Natural killer cell treated with Interleukin-12 subunit alpha and Interleukin-12 subunit beta and Interleukin-15 and Interleukin-18, amount 100 ng/mL, for 72 hours (primary cell): Measurements from ENCODE around the gene MMP24. TPM values are rescaled to one million over a fixed set of nuclear protein-coding genes. Genes with fewer than 3 reads are reported as not detected.
"Not testable (repeated sequence)": the region's sequence is repeated elsewhere in the genome, so short reads cannot be mapped to it uniquely, and the experiment has no call there.

ENCODE experiments used
- ATAC-seq, 2 donors: fragments of 150-1000 bp; cut with Tn5 transposase in 1 of 2; sonication (Bioruptor Pico), chemical (Tn5 transposase) in 1 of 2; 2 replicates each; pipeline ENCODE4 v1.10.0; 2021
- DNase-seq: peaks from one replicate; pipeline ENCODE4 v3.0.0; 2022; ENCODE audit warnings: low spot score
- H3K27ac Mint-ChIP-seq, 2 donors: 1 replicate in 1 of 2; 2 replicates in 1 of 2; pipeline ENCODE4 v1.8.0; 2022; ENCODE audit warnings: mixed read lengths in 2 of 2, mild to moderate bottlenecking in 1 of 2, moderate library complexity in 1 of 2
- H3K27me3 Mint-ChIP-seq, 2 donors: 1 replicate in 1 of 2; 2 replicates in 1 of 2; pipeline ENCODE4 v1.8.0; 2022; ENCODE audit warnings: mixed read lengths in 2 of 2
- H3K36me3 Mint-ChIP-seq: one replicate; pipeline ENCODE4 v1.8.0; 2022; ENCODE audit warnings: mixed read lengths
- H3K4me1 Mint-ChIP-seq, 2 donors: 1 replicate in 1 of 2; 2 replicates in 1 of 2; pipeline ENCODE4 v1.8.0; 2022; ENCODE audit warnings: low read depth in 2 of 2, mixed read lengths in 2 of 2, mild to moderate bottlenecking in 1 of 2
- H3K4me3 Mint-ChIP-seq: one replicate; pipeline ENCODE4 v1.8.0; 2022; ENCODE audit warnings: mixed read lengths
- H3K9me3 Mint-ChIP-seq: 2 replicates; pipeline ENCODE4 v1.8.0; 2022; ENCODE audit warnings: mixed read lengths
- total RNA-seq, 2 donors: library from RNA; stranded (reverse); gene quantifications; one replicate each; pipeline ENCODE4 v1.2.3, GENCODE V29; 2022

Gene MMP24
- total RNA-seq, 2 donors from 2014 or later, result not detected

DNA sequence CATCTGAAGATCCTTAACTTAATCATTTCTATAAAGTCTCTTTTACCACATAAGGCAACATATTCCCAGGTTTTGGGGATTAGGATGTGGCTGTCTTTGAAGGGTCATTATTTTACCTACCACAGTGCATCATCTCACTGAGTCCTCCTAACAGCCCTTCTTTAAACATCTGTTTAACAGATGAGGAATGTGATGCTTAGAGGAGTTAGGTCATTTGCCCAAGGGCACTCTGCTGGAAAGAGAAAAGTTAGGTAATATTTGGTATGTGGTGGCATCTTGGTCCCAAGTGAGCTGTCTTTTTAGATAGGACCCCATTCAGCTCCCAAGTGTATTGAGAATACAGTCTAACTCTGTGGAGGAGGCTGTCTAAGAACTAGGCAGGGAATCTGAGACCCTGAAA, 11.0 kb downstream of the MMP24 start:
- peaks cover 23 to 28% of the 10 kb centered on the region in 2 donors for H3K4me1 Mint-ChIP-seq
- ATAC-seq (no peak), DNase-seq (no peak)
- no peak overlapping the region for H3K4me3 Mint-ChIP-seq
- H3K27me3 Mint-ChIP-seq, result no peaks in the 10 kb centered on the region
- H3K9me3 Mint-ChIP-seq, result no peaks in the 10 kb centered on the region
- no peak overlapping the region for H3K27ac Mint-ChIP-seq
- H3K36me3 Mint-ChIP-seq, result no peaks in the 10 kb centered on the region

DNA sequence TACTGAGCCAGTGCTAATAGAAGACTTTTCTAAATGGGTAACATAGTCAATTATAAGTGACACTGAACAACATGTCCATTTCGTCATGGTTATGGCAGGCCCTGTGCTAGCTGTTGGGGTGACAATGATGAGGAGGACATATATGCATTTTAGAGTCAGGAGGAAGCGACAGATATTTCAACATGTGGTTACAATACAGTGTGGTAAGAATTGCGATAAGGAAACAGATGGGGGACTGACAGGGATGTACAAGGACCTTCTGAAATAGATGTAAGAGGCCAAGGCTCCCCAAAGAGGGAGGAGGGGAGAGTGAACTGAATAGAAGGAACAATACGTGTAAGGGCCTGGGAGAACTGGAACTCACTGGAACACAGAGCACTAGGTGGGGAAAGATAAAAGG, 11.7 kb downstream of the MMP24 start:
- ATAC-seq (peak; percentile 61 to 66), DNase-seq (no peak)
- H3K36me3 Mint-ChIP-seq, result no peaks in the 10 kb centered on the region
- H3K4me3 Mint-ChIP-seq, result peak overlapping the region; percentile 2
- H3K9me3 Mint-ChIP-seq, result no peaks in the 10 kb centered on the region
- peak overlapping the region in 1 of 2 donors; percentile 1 for H3K27ac Mint-ChIP-seq
- H3K4me1 Mint-ChIP-seq, result peaks cover 23 to 28% of the 10 kb centered on the region in 2 donors
- H3K27me3 Mint-ChIP-seq, result no peaks in the 10 kb centered on the region

DNA sequence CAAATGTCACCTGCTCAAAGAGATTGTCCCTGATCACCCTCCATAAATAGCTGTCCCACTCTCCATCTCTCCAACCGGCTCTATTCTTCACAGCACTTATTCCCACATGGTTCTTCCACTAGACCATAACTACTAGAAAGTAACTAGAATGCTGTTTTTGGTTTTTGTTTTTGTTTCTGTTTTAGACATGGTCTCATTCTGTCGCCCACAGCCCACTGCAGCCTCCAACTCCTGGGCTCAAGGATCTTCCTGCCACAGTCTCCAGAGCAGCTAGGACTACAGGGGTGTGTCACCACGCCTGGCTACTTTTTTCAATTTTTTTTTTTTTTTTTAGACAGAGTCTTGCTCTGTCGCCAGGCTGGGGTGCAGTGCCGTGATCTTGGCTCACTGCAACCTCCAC, 12.2 kb downstream of the MMP24 start:
- Mint-ChIP-seq H3K27me3 (no peaks in the 10 kb centered on the region), H3K4me1 (peaks cover 23 to 28% of the 10 kb centered on the region in 2 donors), H3K27ac (peak overlapping the region in 1 of 2 donors; percentile 1), H3K36me3 (no peaks in the 10 kb centered on the region), H3K9me3 (no peaks in the 10 kb centered on the region), H3K4me3 (no peak overlapping the region)
- DNase-seq (no peak), ATAC-seq (peak; percentile 42 to 71)

DNA sequence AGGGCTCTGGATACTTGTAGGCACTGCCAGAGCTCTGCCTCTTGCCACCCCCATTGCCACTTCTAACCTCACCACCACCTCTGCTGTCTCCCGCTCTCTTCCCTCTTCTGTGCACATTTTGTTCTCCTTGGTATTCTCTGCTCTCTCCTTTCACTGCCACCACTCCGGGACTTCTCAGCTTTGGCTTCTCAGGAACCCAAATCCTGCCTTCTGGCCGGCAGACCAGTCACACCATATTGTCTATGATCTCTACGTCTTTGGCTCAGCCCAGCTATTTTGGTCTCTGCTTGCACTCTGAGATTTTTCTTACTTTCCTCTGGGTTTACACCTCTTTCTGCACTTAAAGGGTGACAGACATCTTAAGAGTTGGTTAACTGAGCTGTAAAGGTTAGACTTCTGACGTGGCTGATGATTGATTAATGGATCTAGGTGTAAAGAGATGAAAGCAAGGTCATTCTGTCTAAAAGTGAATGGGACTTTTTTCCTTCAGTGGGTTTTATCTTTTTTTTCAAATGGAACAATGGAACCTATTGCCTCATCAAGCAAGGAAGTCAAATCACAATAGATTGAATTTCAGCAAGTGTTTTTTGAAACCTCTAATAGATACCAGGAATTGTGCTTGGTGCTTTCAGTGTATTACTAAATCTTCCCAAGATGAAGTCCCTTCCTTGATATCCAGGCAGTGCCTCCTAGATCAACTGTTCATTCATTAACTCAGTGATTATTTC, 13.8 kb downstream of the MMP24 start:
- Mint-ChIP-seq H3K36me3 (no peaks in the 10 kb centered on the region), H3K27ac (no peak overlapping the region), H3K4me3 (no peak overlapping the region), H3K9me3 (no peaks in the 10 kb centered on the region), H3K27me3 (no peaks in the 10 kb centered on the region), H3K4me1 (peaks cover 23 to 28% of the 10 kb centered on the region in 2 donors)
- ATAC-seq (no peak), DNase-seq (no peak)

DNA sequence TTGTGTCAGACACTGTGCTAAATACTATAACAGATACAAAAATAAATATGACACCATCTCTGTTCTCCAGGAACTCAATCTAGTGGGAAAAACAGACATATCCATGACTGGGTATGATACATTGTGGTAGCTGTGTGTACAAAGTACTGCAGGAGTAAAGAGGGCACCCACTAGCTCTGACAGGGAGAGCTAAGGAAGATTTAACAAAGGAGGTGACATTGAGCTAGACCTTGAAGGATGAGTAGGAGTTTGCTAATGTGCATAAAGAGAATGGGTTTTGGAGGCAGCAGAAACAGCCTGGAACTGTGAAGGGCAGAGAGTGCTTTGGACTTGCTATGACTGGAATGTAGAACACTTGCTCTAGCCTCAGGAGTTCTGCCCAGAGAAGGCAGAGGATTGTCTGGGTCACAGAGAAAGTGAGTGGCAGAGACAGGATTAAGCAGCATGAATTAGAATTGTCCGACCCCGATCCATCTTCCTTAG, 14.4 kb downstream of the MMP24 start:
- Mint-ChIP-seq H3K27ac (no peak overlapping the region), H3K4me3 (no peak overlapping the region), H3K27me3 (no peaks in the 10 kb centered on the region)

DNA sequence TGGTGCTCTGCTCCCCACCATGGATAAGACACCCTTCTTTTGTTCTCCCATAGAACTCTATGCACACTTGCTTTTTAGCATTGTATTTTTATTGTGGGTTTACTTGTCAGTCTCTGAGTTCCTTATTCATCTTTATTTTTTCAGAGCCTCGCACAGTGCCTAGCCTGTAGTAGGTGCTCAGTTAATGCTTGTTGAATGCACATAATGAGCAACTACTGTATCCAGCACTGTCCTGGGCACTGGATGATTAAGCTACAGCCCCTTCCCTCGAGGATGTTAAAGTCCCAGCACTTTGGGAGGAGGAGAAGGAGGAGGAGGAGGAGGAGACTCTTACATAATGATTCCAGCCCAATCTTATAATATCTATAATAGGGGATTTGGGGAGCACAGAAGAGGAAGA, 16.8 kb downstream of the MMP24 start:
- Mint-ChIP-seq H3K4me3 (no peak overlapping the region), H3K27ac (no peak overlapping the region), H3K4me1 (peaks cover 21 to 22% of the 10 kb centered on the region in 2 donors), H3K9me3 (no peaks in the 10 kb centered on the region), H3K36me3 (no peaks in the 10 kb centered on the region), H3K27me3 (no peaks in the 10 kb centered on the region)
- ATAC-seq, result no peak
- DNase-seq, result no peak

More for the DNA sequence above, 14.4 kb downstream of the MMP24 start:
- Mint-ChIP-seq H3K36me3 (no peaks in the 10 kb centered on the region), H3K9me3 (no peaks in the 10 kb centered on the region), H3K4me1 (peaks cover 23 to 28% of the 10 kb centered on the region in 2 donors)
- ATAC-seq, result no peak
- DNase-seq, result no peak

DNA sequence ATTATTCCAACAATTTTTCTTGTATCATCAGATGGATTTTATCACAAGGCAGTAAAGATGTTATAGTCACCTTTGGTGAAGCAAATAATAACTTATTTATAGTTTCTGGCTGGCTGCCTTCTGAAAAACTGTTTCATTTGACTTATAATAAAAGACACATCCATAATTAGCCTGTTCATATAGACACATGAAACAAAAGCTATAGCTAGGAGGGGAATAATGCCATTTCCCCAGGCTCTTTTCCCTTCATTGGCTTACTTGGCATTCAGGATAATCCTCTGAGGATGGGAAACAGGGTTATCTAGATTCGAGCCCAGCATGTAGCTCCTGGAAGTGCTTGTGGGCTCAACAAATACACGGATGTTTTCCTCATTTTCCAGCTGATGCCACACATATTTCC, 17.5 kb downstream of the MMP24 start:
- Mint-ChIP-seq H3K4me3 (no peak overlapping the region), H3K4me1 (peaks cover 14 to 17% of the 10 kb centered on the region in 2 donors), H3K27ac (no peak overlapping the region), H3K9me3 (no peaks in the 10 kb centered on the region), H3K27me3 (no peaks in the 10 kb centered on the region), H3K36me3 (no peaks in the 10 kb centered on the region)
- DNase-seq (no peak), ATAC-seq (no peak)

DNA sequence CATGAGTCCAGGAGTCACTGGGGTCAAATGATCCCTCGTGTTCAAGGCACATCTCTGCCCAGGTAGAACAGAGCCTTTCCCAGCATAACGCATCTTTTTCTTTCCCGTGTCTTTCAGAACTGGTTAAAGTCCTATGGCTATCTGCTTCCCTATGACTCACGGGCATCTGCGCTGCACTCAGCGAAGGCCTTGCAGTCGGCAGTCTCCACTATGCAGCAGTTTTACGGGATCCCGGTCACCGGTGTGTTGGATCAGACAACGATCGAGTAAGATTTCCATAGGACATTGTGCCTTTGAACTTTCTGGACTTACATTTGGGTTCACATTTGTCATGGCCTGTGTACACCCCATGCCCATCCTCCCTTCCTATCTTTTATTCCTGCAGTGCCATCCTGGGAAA, 20.2 kb downstream of the MMP24 start:
- Mint-ChIP-seq H3K4me3 (no peak overlapping the region), H3K36me3 (no peaks in the 10 kb centered on the region), H3K27ac (no peak overlapping the region), H3K4me1 (peaks cover 14 to 19% of the 10 kb centered on the region in 2 donors), H3K9me3 (no peaks in the 10 kb centered on the region), H3K27me3 (no peaks in the 10 kb centered on the region)
- DNase-seq (no peak), ATAC-seq (no peak)

DNA sequence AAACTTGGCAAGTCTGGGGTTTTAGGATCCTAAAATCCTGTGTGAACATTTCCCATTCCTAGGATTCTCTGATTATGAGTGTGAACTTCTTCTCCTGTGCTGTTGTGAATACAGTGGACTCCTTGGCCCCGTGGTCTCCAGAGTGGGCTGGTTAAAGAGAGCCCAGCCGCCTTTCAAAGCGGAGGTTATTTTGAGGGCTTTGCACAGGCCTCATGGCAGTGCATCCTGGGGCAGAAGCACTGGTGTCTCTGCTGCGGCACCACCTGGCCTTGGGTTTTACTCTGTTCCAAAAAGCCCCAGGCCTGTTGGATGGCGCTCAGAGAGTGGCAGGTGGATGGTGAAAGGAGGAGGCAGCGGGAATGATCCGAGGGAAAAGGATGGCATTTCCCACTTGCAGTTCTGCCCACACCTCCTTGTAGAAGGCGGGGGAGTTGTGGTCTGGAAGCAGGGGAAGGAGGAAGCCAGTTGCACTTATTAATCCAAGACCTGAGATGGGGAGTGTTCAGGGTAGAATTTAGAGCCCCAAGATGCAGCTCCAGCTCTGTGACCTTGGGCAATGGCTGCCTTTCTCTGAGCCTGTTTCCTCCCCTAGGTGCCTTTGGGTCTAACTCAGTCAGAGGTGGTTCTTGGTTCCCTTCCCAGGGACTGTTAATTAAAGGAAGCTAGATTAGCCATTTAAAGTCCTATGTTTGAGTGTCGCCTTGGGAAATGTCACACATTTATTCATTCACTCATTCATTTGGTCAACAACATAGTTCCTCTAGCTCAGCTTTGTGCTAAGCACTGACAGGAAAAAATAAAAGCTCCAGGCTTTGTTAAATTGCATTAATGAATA, 22.4 kb downstream of the MMP24 start:
- no peak overlapping the region for H3K27ac Mint-ChIP-seq
- H3K27me3 Mint-ChIP-seq, result no peaks in the 10 kb centered on the region
- DNase-seq, result no peak
- no peaks in the 10 kb centered on the region for H3K36me3 Mint-ChIP-seq
- no peaks in the 10 kb centered on the region for H3K9me3 Mint-ChIP-seq
- H3K4me3 Mint-ChIP-seq, result no peak overlapping the region
- peaks cover 23 to 28% of the 10 kb centered on the region in 2 donors for H3K4me1 Mint-ChIP-seq
- ATAC-seq, result no peak

DNA sequence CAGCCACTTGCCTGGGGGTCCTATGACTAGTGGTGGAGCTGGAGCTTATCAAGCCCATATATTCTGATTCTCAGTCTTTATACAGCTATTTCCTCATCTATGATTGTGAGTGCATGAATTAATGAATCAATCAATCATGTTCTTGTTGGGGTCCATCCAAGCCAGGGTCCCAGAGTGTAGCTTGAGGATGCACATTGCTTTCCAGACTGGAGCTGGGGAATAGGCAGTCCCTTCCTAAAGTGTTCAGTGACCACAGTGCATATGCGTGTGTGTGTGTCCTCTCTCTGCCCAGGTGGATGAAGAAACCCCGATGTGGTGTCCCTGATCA, 25.1 kb downstream of the MMP24 start:
- no peak for ATAC-seq

DNA sequence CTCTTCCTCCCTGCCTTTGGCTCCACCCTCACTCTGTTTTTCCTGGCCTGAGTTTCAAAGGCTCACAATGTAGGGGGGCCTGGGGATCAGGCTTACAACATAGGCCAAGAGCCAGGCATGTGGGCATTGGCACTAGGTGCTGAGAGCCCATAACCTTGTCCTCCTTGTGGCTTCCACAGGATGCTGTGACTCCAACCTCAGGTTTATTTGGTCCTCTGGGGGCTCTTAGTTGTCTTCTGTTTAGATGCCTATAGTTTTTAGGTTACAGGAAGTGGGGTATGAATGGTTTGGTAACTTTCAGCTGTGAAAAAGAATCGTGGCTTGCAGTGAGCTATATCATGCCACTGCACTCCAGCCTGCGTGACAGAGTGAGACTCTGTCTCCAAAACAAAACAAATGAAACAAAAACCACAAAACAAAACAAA, 25.6 kb downstream of the MMP24 start:
- Mint-ChIP-seq H3K36me3 (no peaks in the 10 kb centered on the region), H3K9me3 (no peaks in the 10 kb centered on the region), H3K27ac (peak overlapping the region; percentile 78 to 79), H3K4me3 (peak overlapping the region; percentile 73), H3K27me3 (no peaks in the 10 kb centered on the region), H3K4me1 (peaks cover 23 to 33% of the 10 kb centered on the region in 2 donors)
- DNase-seq (peak; percentile 68), ATAC-seq (peak; percentile 92 to 93)

More for the DNA sequence above, 25.1 kb downstream of the MMP24 start:
- no peak for DNase-seq
- H3K27me3 Mint-ChIP-seq, result no peaks in the 10 kb centered on the region
- peaks cover 23 to 33% of the 10 kb centered on the region in 2 donors for H3K4me1 Mint-ChIP-seq
- H3K36me3 Mint-ChIP-seq, result no peaks in the 10 kb centered on the region
- H3K9me3 Mint-ChIP-seq, result no peaks in the 10 kb centered on the region
- H3K4me3 Mint-ChIP-seq, result peak overlapping the region; percentile 73
- peak overlapping the region; percentile 78 to 79 for H3K27ac Mint-ChIP-seq

DNA sequence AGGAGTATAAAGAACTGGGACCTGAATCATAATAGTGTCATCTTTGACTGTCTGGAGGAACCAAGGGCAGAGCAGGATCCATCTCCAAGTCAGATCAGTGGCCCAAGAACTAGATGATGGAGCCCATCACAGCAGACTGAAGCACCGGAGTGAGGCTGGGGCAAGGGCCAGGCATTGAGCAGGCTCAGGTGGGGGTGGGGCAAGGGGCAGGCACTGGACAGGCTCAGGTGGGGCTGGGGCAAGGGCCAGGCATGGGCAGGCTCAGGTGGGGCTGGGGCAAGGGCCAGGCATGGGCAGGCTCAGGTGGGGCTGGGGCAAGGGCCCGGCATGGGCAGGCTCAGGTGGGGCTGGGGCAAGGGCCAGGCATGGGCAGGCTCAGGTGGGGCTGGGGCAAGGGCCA, 26.1 kb downstream of the MMP24 start:
- H3K4me1 Mint-ChIP-seq, result peaks cover 23 to 32% of the 10 kb centered on the region in 2 donors
- peak overlapping the region; percentile 73 for H3K4me3 Mint-ChIP-seq
- peak in 1 of 2 donors; percentile 22 for ATAC-seq
- H3K27ac Mint-ChIP-seq, result peak overlapping the region; percentile 78 to 79
- not testable (repeated sequence) for H3K36me3 Mint-ChIP-seq, DNase-seq, H3K27me3 Mint-ChIP-seq, H3K9me3 Mint-ChIP-seq

DNA sequence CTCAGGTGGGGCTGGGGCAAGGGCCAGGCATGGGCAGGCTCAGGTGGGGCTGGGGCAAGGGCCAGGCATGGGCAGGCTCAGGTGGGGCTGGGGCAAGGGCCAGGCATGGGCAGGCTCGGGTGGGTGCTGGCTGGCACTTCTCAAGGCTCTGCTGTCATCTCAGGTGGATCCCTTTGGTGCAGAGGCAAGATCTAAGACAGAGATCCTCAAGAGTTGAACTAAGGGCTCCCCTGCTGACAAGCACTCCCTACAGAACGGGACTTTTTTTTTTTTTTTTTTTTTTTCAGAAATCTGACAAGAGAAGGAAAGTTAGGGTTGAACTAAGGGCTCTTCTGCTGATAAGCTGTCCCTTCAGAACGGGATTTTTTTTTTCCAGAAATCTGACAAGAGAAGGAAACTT, 26.5 kb downstream of the MMP24 start:
- no peak for DNase-seq
- H3K9me3 Mint-ChIP-seq, result no peaks in the 10 kb centered on the region
- H3K27ac Mint-ChIP-seq, result peak overlapping the region in 1 of 2 donors; percentile 79
- no peaks in the 10 kb centered on the region for H3K36me3 Mint-ChIP-seq
- H3K27me3 Mint-ChIP-seq, result no peaks in the 10 kb centered on the region
- H3K4me1 Mint-ChIP-seq, result peaks cover 23 to 28% of the 10 kb centered on the region in 2 donors
- ATAC-seq, result no peak
- no peak overlapping the region for H3K4me3 Mint-ChIP-seq

DNA sequence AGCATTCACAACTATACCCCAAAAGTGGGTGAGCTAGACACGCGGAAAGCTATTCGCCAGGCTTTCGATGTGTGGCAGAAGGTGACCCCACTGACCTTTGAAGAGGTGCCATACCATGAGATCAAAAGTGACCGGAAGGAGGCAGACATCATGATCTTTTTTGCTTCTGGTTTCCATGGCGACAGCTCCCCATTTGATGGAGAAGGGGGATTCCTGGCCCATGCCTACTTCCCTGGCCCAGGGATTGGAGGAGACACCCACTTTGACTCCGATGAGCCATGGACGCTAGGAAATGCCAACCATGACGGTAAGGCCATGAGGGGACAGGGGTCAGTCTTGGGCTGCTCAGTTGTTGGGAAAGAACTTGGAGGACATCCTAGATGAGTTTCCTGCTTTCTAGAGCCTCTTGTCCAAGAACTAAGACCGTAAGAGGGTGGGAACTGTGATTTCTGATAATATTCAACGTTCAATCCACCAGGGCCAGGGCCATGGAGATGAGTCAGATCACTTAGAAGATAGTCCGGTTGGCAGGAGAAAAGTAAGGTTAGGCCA, 28.0 kb downstream of the MMP24 start:
- ATAC-seq, result no peak
- no peaks in the 10 kb centered on the region for H3K27me3 Mint-ChIP-seq

More for the DNA sequence above, 28.0 kb downstream of the MMP24 start:
- peaks cover 23 to 28% of the 10 kb centered on the region in 2 donors for H3K4me1 Mint-ChIP-seq
- H3K27ac Mint-ChIP-seq, result no peak overlapping the region
- no peaks in the 10 kb centered on the region for H3K9me3 Mint-ChIP-seq
- no peaks in the 10 kb centered on the region for H3K36me3 Mint-ChIP-seq
- no peak for DNase-seq
- H3K4me3 Mint-ChIP-seq, result no peak overlapping the region
